ENCODE data around the gene LSG1.

DNA sequence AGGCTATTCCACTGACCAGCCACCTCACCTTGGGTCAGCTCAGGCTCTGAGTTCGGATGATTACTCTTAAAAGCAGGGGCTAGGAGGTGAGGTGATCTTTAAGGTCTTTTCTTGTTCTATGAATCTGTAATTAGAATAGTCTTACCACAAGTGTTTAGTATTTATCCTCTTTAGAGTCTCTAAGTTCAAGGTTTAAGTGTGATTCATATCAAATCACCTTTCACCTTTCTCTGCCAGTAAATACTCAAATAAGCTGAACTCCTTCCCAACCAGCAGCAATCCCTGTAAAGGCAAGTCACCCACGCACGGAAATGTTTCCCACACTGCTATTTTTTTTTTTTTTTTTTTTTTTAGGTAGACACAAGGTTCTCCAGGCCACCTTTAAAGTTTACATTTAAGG lies 24.2 kb downstream of the LSG1 start:
- TF ChIP-seq, protein P1, sequence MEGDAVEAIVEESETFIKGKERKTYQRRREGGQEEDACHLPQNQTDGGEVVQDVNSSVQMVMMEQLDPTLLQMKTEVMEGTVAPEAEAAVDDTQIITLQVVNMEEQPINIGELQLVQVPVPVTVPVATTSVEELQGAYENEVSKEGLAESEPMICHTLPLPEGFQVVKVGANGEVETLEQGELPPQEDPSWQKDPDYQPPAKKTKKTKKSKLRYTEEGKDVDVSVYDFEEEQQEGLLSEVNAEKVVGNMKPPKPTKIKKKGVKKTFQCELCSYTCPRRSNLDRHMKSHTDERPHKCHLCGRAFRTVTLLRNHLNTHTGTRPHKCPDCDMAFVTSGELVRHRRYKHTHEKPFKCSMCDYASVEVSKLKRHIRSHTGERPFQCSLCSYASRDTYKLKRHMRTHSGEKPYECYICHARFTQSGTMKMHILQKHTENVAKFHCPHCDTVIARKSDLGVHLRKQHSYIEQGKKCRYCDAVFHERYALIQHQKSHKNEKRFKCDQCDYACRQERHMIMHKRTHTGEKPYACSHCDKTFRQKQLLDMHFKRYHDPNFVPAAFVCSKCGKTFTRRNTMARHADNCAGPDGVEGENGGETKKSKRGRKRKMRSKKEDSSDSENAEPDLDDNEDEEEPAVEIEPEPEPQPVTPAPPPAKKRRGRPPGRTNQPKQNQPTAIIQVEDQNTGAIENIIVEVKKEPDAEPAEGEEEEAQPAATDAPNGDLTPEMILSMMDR (IDR thresholded peaks at IDR 0.05; ENCODE audit: low read depth, low read length, poor library complexity, severe bottlenecking) = no peak
- no peak for TF ChIP-seq EZH2phosphoT487 (IDR thresholded peaks at IDR 0.05; ENCODE audit: borderline replicate concordance, low read length)

Data from DOHH2 (cell line).